H1 (cell line): Measurements from ENCODE around the gene CDC42BPB. TPM values are rescaled to one million over a fixed set of nuclear protein-coding genes. Genes with fewer than 3 reads are reported as not detected.
A peak's percentile ranks its signal among the peaks of the same experiment; 100 is the strongest.

ENCODE experiments used
- CTCF ChIA-PET: fragments of 300-600 bp; sonication (Branson Sonifier 250); formaldehyde crosslinking; loops from one replicate; lab custom pipeline; 2021; ENCODE audit not compliant: partially characterized antibody; lab: Charles Lee
- POLR2A ChIA-PET: fragments of 300-600 bp; sonication (Branson Sonifier 250); formaldehyde crosslinking; loops from one replicate; lab custom pipeline; 2021; ENCODE audit warnings: inconsistent platforms; ENCODE audit not compliant: partially characterized antibody; lab: Charles Lee
- DNase-seq, 2 experiments: peaks; one replicate each; pipeline versions ENCODE4 v3.0.0 to v3.0.0-alpha.2; 2010 to 2022; ENCODE audit warnings: low spot score in 2 of 2, low read depth in 1 of 2, mixed read lengths in 1 of 2
- FAIRE-seq: peaks from 2 replicates; lab custom pipeline; 2011; peaks lifted over from hg19 to GRCh38; lab: Jason Lieb, UNC
- H2AFZ ChIP-seq: 2 replicates; pipeline ENCODE4 v1.8.1; 2012; ENCODE audit warnings: low read length, inconsistent platforms
- H2AK5ac ChIP-seq: 2 replicates; pipeline ENCODE4 v1.6.1; 2013; ENCODE audit warnings: low read depth, low read length
- H2BK120ac ChIP-seq: replicated peaks from 2 replicates; pipeline ENCODE3; 2013; ENCODE audit warnings: low read depth, low read length, inconsistent platforms
- H2BK12ac ChIP-seq: 2 replicates; pipeline ENCODE4 v1.6.1; 2013; ENCODE audit warnings: low read depth, low read length
- H2BK15ac ChIP-seq: 2 replicates; pipeline ENCODE4 v1.6.1; 2013; ENCODE audit warnings: low read length
- H2BK20ac ChIP-seq: 2 replicates; pipeline ENCODE4 v1.6.1; 2013; ENCODE audit warnings: low read length
- H2BK5ac ChIP-seq: 2 replicates; pipeline ENCODE4 v1.6.1; 2013; ENCODE audit warnings: low read depth, low read length
- H3K14ac ChIP-seq: 2 replicates; pipeline ENCODE4 v1.6.1; 2013; ENCODE audit warnings: inconsistent platforms; ENCODE audit not compliant: insufficient read length
- H3K18ac ChIP-seq: 2 replicates; pipeline ENCODE4 v1.6.1; 2013; ENCODE audit warnings: low read length; ENCODE audit errors: extremely low read depth
- H3K23ac ChIP-seq: 2 replicates; pipeline ENCODE4 v1.6.1; 2013; ENCODE audit warnings: inconsistent platforms; ENCODE audit not compliant: insufficient read length
- H3K23me2 ChIP-seq: 2 replicates; pipeline ENCODE4 v1.6.1; 2013; ENCODE audit warnings: low read depth, low read length
- H3K27ac ChIP-seq: 2 replicates; pipeline ENCODE4 v1.6.1; 2011; ENCODE audit warnings: low read depth, low read length, inconsistent platforms
- H3K27me3 ChIP-seq, 4 experiments: replicated peaks in 1 of 4; 1 replicate in 1 of 4; 2 replicates in 3 of 4; pipeline versions ENCODE4 v1.6.1 to v1.8.1; 2011 to 2013; ENCODE audit warnings: low read length in 3 of 4, mild to moderate bottlenecking in 3 of 4, inconsistent platforms in 2 of 4, mixed read lengths in 2 of 4, moderate library complexity in 1 of 4; ENCODE audit not compliant: control insufficient read depth in 3 of 4, insufficient read depth in 3 of 4; ENCODE audit errors: extremely low read depth in 1 of 4
- H3K36me3 ChIP-seq, 4 experiments: 2 replicates each; pipeline versions ENCODE4 v1.6.1 to v1.8.1; 2011 to 2013; ENCODE audit warnings: mild to moderate bottlenecking in 4 of 4, low read length in 3 of 4, moderate library complexity in 2 of 4, control low read depth in 1 of 4, inconsistent platforms in 1 of 4; ENCODE audit not compliant: insufficient read depth in 4 of 4, control insufficient read depth in 2 of 4
- H3K4ac ChIP-seq: replicated peaks from 2 replicates; pipeline ENCODE3; 2013; ENCODE audit warnings: low read length, low read depth, mixed read lengths, inconsistent platforms; ENCODE audit not compliant: insufficient read length
- H3K4me1 ChIP-seq, 4 experiments: replicated peaks in 1 of 4; 1 replicate in 1 of 4; 2 replicates in 3 of 4; pipeline versions ENCODE4 v1.6.1 to v1.8.1; 2011 to 2013; ENCODE audit warnings: low read length in 3 of 4, inconsistent platforms in 2 of 4, mixed read lengths in 1 of 4; ENCODE audit not compliant: insufficient read depth in 4 of 4, control insufficient read depth in 3 of 4
- H3K4me2 ChIP-seq, 2 experiments: 2 replicates each; pipeline versions ENCODE4 v1.6.1 to v1.8.1; 2011 to 2013; ENCODE audit warnings: low read depth in 2 of 2, low read length in 2 of 2, control low read depth in 1 of 2, inconsistent platforms in 1 of 2, mild to moderate bottlenecking in 1 of 2; ENCODE audit not compliant: insufficient read depth in 1 of 2
- H3K4me3 ChIP-seq, 4 experiments: fragments of 200-600, 300-600 bp in 1 of 4; sonication (generic), shearing (Covaris generic), sonication (Bioruptor Twin) in 1 of 4; 2 replicates each; pipeline versions ENCODE4 v1.5.1 to v1.8.1; 2011 to 2016; ENCODE audit warnings: low read length in 4 of 4, low read depth in 3 of 4, control low read depth in 2 of 4, inconsistent platforms in 2 of 4, mild to moderate bottlenecking in 2 of 4, mixed read lengths in 1 of 4, moderate library complexity in 1 of 4; ENCODE audit not compliant: insufficient read depth in 2 of 4; ENCODE audit errors: extremely low read depth in 1 of 4
- H3K56ac ChIP-seq: replicated peaks from 2 replicates; pipeline ENCODE3; 2013; ENCODE audit warnings: low read depth, mild to moderate bottlenecking, mixed read lengths, low read length, inconsistent platforms; ENCODE audit not compliant: insufficient read length
- H3K79me1 ChIP-seq: 2 replicates; pipeline ENCODE4 v1.6.1; 2013; ENCODE audit warnings: low read depth, low read length, control low read depth
- H3K79me2 ChIP-seq, 2 experiments: 2 replicates each; pipeline versions ENCODE4 v1.6.1 to v1.8.1; 2012 to 2013; ENCODE audit warnings: low read length in 2 of 2, mild to moderate bottlenecking in 2 of 2, inconsistent platforms in 1 of 2; ENCODE audit not compliant: insufficient read depth in 2 of 2, control insufficient read depth in 1 of 2
- H3K9ac ChIP-seq, 4 experiments: replicated peaks in 1 of 4; 1 replicate in 1 of 4; 2 replicates in 3 of 4; pipeline versions ENCODE4 v1.6.1 to v1.8.1; 2011 to 2013; ENCODE audit warnings: low read depth in 3 of 4, low read length in 3 of 4, control low read depth in 2 of 4, mild to moderate bottlenecking in 2 of 4, moderate library complexity in 2 of 4, inconsistent platforms in 1 of 4; ENCODE audit errors: extremely low read depth in 1 of 4
- H3K9me3 ChIP-seq, 2 experiments: 2 replicates each; pipeline versions ENCODE4 v1.6.1 to v1.8.1; 2012 to 2013; ENCODE audit warnings: mild to moderate bottlenecking in 2 of 2, moderate library complexity in 2 of 2, control low read depth in 1 of 2, inconsistent platforms in 1 of 2, low read depth in 1 of 2, low read length in 1 of 2, mixed read lengths in 1 of 2; ENCODE audit not compliant: insufficient read depth in 2 of 2
- H4K20me1 ChIP-seq, 2 experiments: replicated peaks in 1 of 2; 2 replicates each; pipeline versions ENCODE3 to v1.8.1; 2011 to 2013; ENCODE audit warnings: inconsistent platforms in 2 of 2, low read length in 2 of 2, mild to moderate bottlenecking in 1 of 2; ENCODE audit not compliant: insufficient read depth in 2 of 2, control insufficient read depth in 1 of 2
- H4K5ac ChIP-seq: 2 replicates; pipeline ENCODE4 v1.6.1; 2013; ENCODE audit warnings: low read length, low read depth, mixed read lengths, inconsistent platforms; ENCODE audit not compliant: insufficient read length
- H4K8ac ChIP-seq: 2 replicates; pipeline ENCODE4 v1.8.0; 2013; ENCODE audit warnings: mild to moderate bottlenecking, moderate library complexity, low read length, inconsistent platforms; ENCODE audit not compliant: insufficient read depth; ENCODE audit errors: extremely low read depth
- H4K91ac ChIP-seq: replicated peaks from 2 replicates; pipeline ENCODE3; 2013; ENCODE audit warnings: low read length, mixed read lengths, inconsistent platforms; ENCODE audit not compliant: insufficient read length
- ATF2 ChIP-seq: IDR thresholded peaks from 2 replicates; pipeline ENCODE4 v1.6.1; 2012; ENCODE audit warnings: low read length, inconsistent platforms
- CEBPB ChIP-seq: IDR thresholded peaks from 2 replicates; pipeline ENCODE4 v1.6.1; 2012; ENCODE audit warnings: low read depth, low read length
- CHD2 ChIP-seq: IDR thresholded peaks from 2 replicates; pipeline ENCODE4 v1.6.1; 2012; ENCODE audit warnings: low read length, improper control_type of control experiment
- EGR1 ChIP-seq: IDR thresholded peaks from 2 replicates; pipeline ENCODE4 v1.6.1; 2011; ENCODE audit warnings: low read depth, low read length, borderline replicate concordance
- NANOG ChIP-seq: IDR thresholded peaks from 2 replicates; pipeline ENCODE4 v1.6.1; 2011; ENCODE audit warnings: low read length, low read depth, mild to moderate bottlenecking, inconsistent platforms; ENCODE audit not compliant: insufficient read depth, poor library complexity, severe bottlenecking
- POLR2A ChIP-seq, 2 experiments: IDR thresholded peaks; 1 replicate in 1 of 2; 2 replicates in 1 of 2; pipeline ENCODE4 v1.6.1; 2011; ENCODE audit warnings: low read depth in 2 of 2, low read length in 2 of 2, mild to moderate bottlenecking in 2 of 2; ENCODE audit errors: control extremely low read depth in 1 of 2
- RBBP5 ChIP-seq: IDR thresholded peaks from 2 replicates; pipeline ENCODE4 v1.7.1; 2012; ENCODE audit warnings: low read depth, mild to moderate bottlenecking, inconsistent platforms, low read length, moderate library complexity, borderline replicate concordance
- RXRA ChIP-seq: IDR thresholded peaks from 2 replicates; pipeline ENCODE4 v1.6.1; 2011; ENCODE audit warnings: low read depth, mild to moderate bottlenecking, low read length, moderate library complexity; ENCODE audit not compliant: insufficient read depth
- SAP30 ChIP-seq: fragments of 300-600 bp; sonication (generic); IDR thresholded peaks from 2 replicates; pipeline ENCODE4 v1.7.1; 2012; ENCODE audit warnings: low read length, moderate library complexity, mild to moderate bottlenecking, inconsistent platforms; ENCODE audit not compliant: insufficient read depth, insufficient replicate concordance
- SP2 ChIP-seq: IDR thresholded peaks from 2 replicates; pipeline ENCODE4 v1.6.1; 2012; ENCODE audit warnings: mild to moderate bottlenecking, low read length, inconsistent platforms
- TAF1 ChIP-seq: IDR thresholded peaks from 2 replicates; pipeline ENCODE4 v1.6.1; 2011; ENCODE audit warnings: mild to moderate bottlenecking, low read depth, low read length
- WGBS, 2 experiments: shearing (Covaris generic) in 1 of 2; methylation state at CpG; one replicate each; pipeline versions ENCODE4 v1.1.6 to v1.1.7; 2013 to 2015; ENCODE audit warnings: low lambda C conversion rate in 2 of 2, mixed read lengths in 2 of 2, inconsistent platforms in 1 of 2, low coverage in 1 of 2, missing lambda C conversion rate in 1 of 2; ENCODE audit not compliant: insufficient replicate concordance in 2 of 2, insufficient coverage in 1 of 2, insufficient read length in 1 of 2; ENCODE audit errors: extremely low coverage in 1 of 2, missing lambda C conversion rate in 1 of 2; 5-methylcytosine and 5-hydroxymethylcytosine counted together
- polyA plus RNA-seq, 7 experiments: library from polyadenylated mRNA; depleted of rRNA in 3 of 7; stranded (reverse) in 5 of 7; unstranded in 2 of 7; fragments of >200 nt in 5 of 7; fragments of 200-250 nt in 2 of 7; gene quantifications; 1 replicate in 5 of 7; 2 replicates in 1 of 7; 4 replicates in 1 of 7; pipeline versions ENCODE4 v1.2.1 to v1.2.3, GENCODE V29; 2011 to 2013; ENCODE audit warnings: missing spikeins in 2 of 7, mixed read lengths in 2 of 7
- total RNA-seq: library from RNA; stranded (reverse); fragmentation: NEBNext Ultra II Directional; extraction: Animal tissue kit (Norgen Biotek cat#: 25700); gene quantifications from 2 replicates; pipeline ENCODE4 v1.2.1, GENCODE V29; 2021

The CDC42BPB gene
- total and polyA plus RNA-seq, 2 of the 8 experiments (the other 6 are each of a cell fraction or from before 2014, with no cell fraction given), result 51.2 to 88.2 TPM

GRCh38 chr14:103078860-103079587 lies 21.7 kb upstream of the CDC42BPB start:
- Histone ChIP-seq H3K4me2 (no peak overlapping the region), H3K14ac (no peak overlapping the region), H3K9me3 (no peaks in the 10 kb centered on the region), H2AFZ (no peak overlapping the region), H3K23ac (no peak overlapping the region), H3K4ac (no peak overlapping the region), H3K27me3 (peaks cover 0 to 13% (median 9%) of the 10 kb centered on the region in 4 experiments; a peak in 3 of 7 replicates), H3K27ac (no peak overlapping the region), H2BK120ac (no peak overlapping the region), H3K9ac (no peak overlapping the region), H4K91ac (no peak overlapping the region), H4K20me1 (peaks cover 0 to 5% of the 10 kb centered on the region in 2 experiments), H3K36me3 (no peaks in the 10 kb centered on the region), H2BK20ac (no peak overlapping the region), H3K79me1 (no peaks in the 10 kb centered on the region), H3K56ac (no peak overlapping the region), H3K4me3 (no peak overlapping the region), H2AK5ac (no peak overlapping the region), H3K23me2 (peaks cover 26% of the 10 kb centered on the region; the same call in 1 of the 2 replicates), H3K4me1 (peaks cover 0 to 6% (median 0%) of the 10 kb centered on the region in 4 experiments; a peak in 2 of 7 replicates), H4K8ac (peak overlapping the region; percentile 35; the same call in 1 of the 2 replicates), H4K5ac (no peak overlapping the region), H2BK5ac (no peak overlapping the region), H3K79me2 (no peaks in the 10 kb centered on the region), H3K18ac (no peak overlapping the region), H2BK15ac (peak overlapping the region; percentile 61; the same call in 1 of the 2 replicates), H2BK12ac (0 out of 2 replicates have a peak overlapping the region, but pooled peaks have one; percentile 28)
- POLR2A ChIA-PET, result no interaction called here
- CTCF ChIA-PET, result interaction anchor here (0.6 to 7.0 kb wide), 21 partner anchors 10 to 233 kb away, joined by 3 to 74 read pairs (median 4); partner anchors contain the start of gene EXOC3L4
- no peak for DNase-seq
- no peak for FAIRE-seq
- 88% methylated on average over 11 of the region's 11 CpGs; no CpG with 5 or more reads in 1 of the 2 experiments for WGBS, 2 experiments
- TF ChIP-seq POLR2A (IDR thresholded peaks at IDR 0.05; ENCODE audit: control extremely low read depth in 1 of 2, low read depth in 2 of 2, low read length in 2 of 2) (no peak), NANOG (no peak), RXRA (no peak), ATF2 (no peak), TAF1 (no peak), EGR1 (no peak), CEBPB (no peak), CHD2 (no peak), SAP30 (no peak), RBBP5 (no peak), SP2 (no peak)
